ENCODE measurements around the gene FLNB.
A peak's percentile ranks its signal among the peaks of the same experiment; 100 is the strongest.

The FLNB gene

GRCh38 chr3:58001979-58002378, 6.2 kb upstream of the FLNB start:
- H3K27ac Mint-ChIP-seq = no peak overlapping the region
- no peaks in the 10 kb centered on the region for H3K36me3 Mint-ChIP-seq (ENCODE audit: low read depth)
- peaks cover 5% of the 10 kb centered on the region for H3K27me3 Mint-ChIP-seq (ENCODE audit: low read depth, poor library complexity)
- TF ChIP-seq CTCF (IDR thresholded peaks at IDR 0.05) = no peak
- H3K4me3 Mint-ChIP-seq = no peak overlapping the region
- H3K4me1 Mint-ChIP-seq = peaks cover 4% of the 10 kb centered on the region
- H3K9me3 Mint-ChIP-seq = no peaks in the 10 kb centered on the region
- DNase-seq = no peak

GRCh38 chr3:58003093-58003492, 5.1 kb upstream of the FLNB start:
- Mint-ChIP-seq H3K4me1 (peaks cover 4% of the 10 kb centered on the region), H3K27ac (no peak overlapping the region), H3K4me3 (no peak overlapping the region), H3K36me3 (ENCODE audit: low read depth) (no peaks in the 10 kb centered on the region), H3K27me3 (ENCODE audit: low read depth, poor library complexity) (peaks cover 5% of the 10 kb centered on the region), H3K9me3 (no peaks in the 10 kb centered on the region)
- no peak for TF ChIP-seq CTCF (IDR thresholded peaks at IDR 0.05)
- no peak for DNase-seq

GRCh38 chr3:58004973-58005372, 3.2 kb upstream of the FLNB start:
- Mint-ChIP-seq H3K4me1 (peaks cover 8% of the 10 kb centered on the region), H3K36me3 (ENCODE audit: low read depth) (no peaks in the 10 kb centered on the region), H3K27ac (no peak overlapping the region), H3K4me3 (no peak overlapping the region), H3K27me3 (ENCODE audit: low read depth, poor library complexity) (peaks cover 5% of the 10 kb centered on the region), H3K9me3 (no peaks in the 10 kb centered on the region)
- TF ChIP-seq CTCF (IDR thresholded peaks at IDR 0.05) = no peak
- DNase-seq = no peak

GRCh38 chr3:58005669-58006068, 2.6 kb upstream of the FLNB start:
- DNase-seq = no peak
- H3K27ac Mint-ChIP-seq = no peak overlapping the region
- peaks cover 15% of the 10 kb centered on the region for H3K4me1 Mint-ChIP-seq
- TF ChIP-seq CTCF (IDR thresholded peaks at IDR 0.05) = no peak
- H3K9me3 Mint-ChIP-seq = no peaks in the 10 kb centered on the region
- no peak overlapping the region for H3K4me3 Mint-ChIP-seq
- H3K27me3 Mint-ChIP-seq (ENCODE audit: low read depth, poor library complexity) = peaks cover 5% of the 10 kb centered on the region
- no peaks in the 10 kb centered on the region for H3K36me3 Mint-ChIP-seq (ENCODE audit: low read depth)

- peaks cover 24% of the 10 kb centered on the region for H3K4me1 Mint-ChIP-seq
Observed at GRCh38 chr3:58006661-58007060, 1.6 kb upstream of the FLNB start.

More at GRCh38 chr3:58006661-58007060, 1.6 kb upstream of the FLNB start:
- no peak for DNase-seq
- H3K27me3 Mint-ChIP-seq (ENCODE audit: low read depth, poor library complexity) = peaks cover 5% of the 10 kb centered on the region
- no peak overlapping the region for H3K27ac Mint-ChIP-seq
- TF ChIP-seq CTCF (IDR thresholded peaks at IDR 0.05) = no peak
- no peaks in the 10 kb centered on the region for H3K36me3 Mint-ChIP-seq (ENCODE audit: low read depth)
- H3K9me3 Mint-ChIP-seq = no peaks in the 10 kb centered on the region
- peak overlapping the region; percentile 30 for H3K4me3 Mint-ChIP-seq
